GM19043 (cell line): Measurements from ENCODE around the gene SMG6.
"Not testable (repeated sequence)": the region's sequence is repeated elsewhere in the genome, so short reads cannot be mapped to it uniquely, and the experiment has no call there.

ENCODE experiments used
- ATAC-seq: cut with Tn5 transposase; IDR thresholded peaks from one replicate; pipeline ENCODE4 v1.9.1; 2021; ENCODE audit warnings: low read depth; ENCODE audit not compliant: unreplicated experiment

The SMG6 gene

GRCh38 chr17:2181897-2182448 lies 121.6 kb downstream of the SMG6 start:
- ATAC-seq, result no peak

- no peak for ATAC-seq
These were observed 122.2 kb downstream of the SMG6 start for GRCh38 chr17:2181206-2181896.

- ATAC-seq, result no peak
These were observed 122.8 kb downstream of the SMG6 start for GRCh38 chr17:2180768-2181167.

- no peak for ATAC-seq
These were observed 123.8 kb downstream of the SMG6 start for GRCh38 chr17:2179615-2180295.

GRCh38 chr17:2178798-2179501 lies 124.6 kb downstream of the SMG6 start:
- ATAC-seq, result no peak

- ATAC-seq, result no peak
These were observed 126.3 kb downstream of the SMG6 start for GRCh38 chr17:2177235-2177811.

- ATAC-seq, result no peak
These were observed 127.0 kb downstream of the SMG6 start for GRCh38 chr17:2176499-2177169.

- ATAC-seq, result no peak
These were observed 128.3 kb downstream of the SMG6 start for GRCh38 chr17:2175294-2175628.

GRCh38 chr17:2174468-2175293 lies 128.9 kb downstream of the SMG6 start:
- no peak for ATAC-seq

GRCh38 chr17:2174014-2174413 lies 129.6 kb downstream of the SMG6 start:
- ATAC-seq, result no peak

GRCh38 chr17:2172999-2173398 lies 130.6 kb downstream of the SMG6 start:
- ATAC-seq, result no peak

- ATAC-seq, result no peak
These were observed 131.3 kb downstream of the SMG6 start for GRCh38 chr17:2172077-2172851.

- no peak for ATAC-seq
These were observed 131.9 kb downstream of the SMG6 start for GRCh38 chr17:2171702-2172076.

- no peak for ATAC-seq
These were observed 133.6 kb downstream of the SMG6 start for GRCh38 chr17:2170023-2170422.

GRCh38 chr17:2165723-2166122 lies 137.9 kb downstream of the SMG6 start:
- ATAC-seq, result not testable (repeated sequence)

GRCh38 chr17:2158396-2158780 lies 145.2 kb downstream of the SMG6 start:
- no peak for ATAC-seq

GRCh38 chr17:2157675-2158395 lies 145.8 kb downstream of the SMG6 start:
- ATAC-seq, result no peak

- ATAC-seq, result no peak
These were observed 146.5 kb downstream of the SMG6 start for GRCh38 chr17:2157081-2157480.
